Measurements from ENCODE around the gene TMEM95. TPM values are rescaled to one million over a fixed set of nuclear protein-coding genes. Genes with fewer than 3 reads are reported as not detected.
"Not testable (repeated sequence)": the region's sequence is repeated elsewhere in the genome, so short reads cannot be mapped to it uniquely, and the experiment has no call there.

The TMEM95 gene
- total and polyA plus RNA-seq, 10 of the 15 experiments (the other 5 are each of a cell fraction or from before 2014, with no cell fraction given), result 0.05 to 0.28 TPM; not detected in 8

DNA sequence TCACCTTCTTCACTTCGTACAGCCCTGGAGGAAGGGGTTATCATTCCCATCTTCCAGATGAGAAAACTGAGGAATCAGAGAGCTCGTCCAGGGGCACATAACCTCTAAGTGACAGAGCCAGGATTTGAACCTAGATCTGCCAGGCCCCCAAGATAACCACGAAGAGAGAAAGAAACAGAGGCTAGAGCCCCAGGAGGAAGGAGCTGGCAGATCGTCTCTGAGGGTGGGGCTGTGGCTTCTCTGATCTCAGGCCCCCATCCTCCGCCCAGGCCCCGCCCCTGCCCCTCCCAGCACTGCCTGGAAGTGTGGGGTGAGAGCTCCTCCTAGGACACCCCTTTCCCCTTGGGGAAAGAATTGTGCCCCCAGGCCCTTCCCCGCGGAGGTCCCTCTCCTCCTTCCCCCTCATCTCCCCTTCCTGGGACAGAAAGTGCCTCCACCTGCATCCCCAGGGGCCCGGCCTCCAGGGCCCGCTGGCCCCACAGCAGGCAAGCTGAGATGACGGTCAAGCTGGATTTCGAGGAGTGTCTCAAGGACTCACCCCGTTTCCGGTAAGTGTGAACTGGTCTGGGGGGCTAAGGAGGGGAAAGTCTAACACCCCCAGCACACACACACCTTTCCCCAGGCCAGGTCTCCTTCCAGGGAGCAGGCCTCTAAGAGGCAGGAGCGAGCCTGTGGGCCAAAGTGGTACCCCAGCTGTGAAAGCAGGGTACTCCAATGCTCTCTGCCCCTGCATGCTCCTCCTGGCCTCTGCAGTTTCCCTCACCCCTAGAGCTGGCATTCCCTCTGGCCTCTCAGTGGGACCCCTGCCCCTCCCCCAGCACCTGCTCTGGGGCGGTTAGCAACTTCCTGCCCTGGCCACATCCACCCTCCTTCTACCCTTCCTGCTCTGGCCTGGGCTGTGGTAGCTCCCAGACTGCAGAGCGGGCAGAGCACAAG lies 18.4 kb upstream of the TMEM95 start, which contains the start of gene ACAP1 (continued):
- TF ChIP-seq, protein P1, sequence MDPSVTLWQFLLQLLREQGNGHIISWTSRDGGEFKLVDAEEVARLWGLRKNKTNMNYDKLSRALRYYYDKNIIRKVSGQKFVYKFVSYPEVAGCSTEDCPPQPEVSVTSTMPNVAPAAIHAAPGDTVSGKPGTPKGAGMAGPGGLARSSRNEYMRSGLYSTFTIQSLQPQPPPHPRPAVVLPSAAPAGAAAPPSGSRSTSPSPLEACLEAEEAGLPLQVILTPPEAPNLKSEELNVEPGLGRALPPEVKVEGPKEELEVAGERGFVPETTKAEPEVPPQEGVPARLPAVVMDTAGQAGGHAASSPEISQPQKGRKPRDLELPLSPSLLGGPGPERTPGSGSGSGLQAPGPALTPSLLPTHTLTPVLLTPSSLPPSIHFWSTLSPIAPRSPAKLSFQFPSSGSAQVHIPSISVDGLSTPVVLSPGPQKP (IDR thresholded peaks at IDR 0.05; ENCODE audit: low read depth, low read length), result no peak
- peak; percentile 45 for TF ChIP-seq POLR2A (IDR thresholded peaks at IDR 0.05; ENCODE audit: low read depth, low read length)
- 0 out of 2 replicates have a peak, but pooled peaks have one; percentile 8 for TF ChIP-seq MEF2A (IDR thresholded peaks at IDR 0.05; ENCODE audit: insufficient read depth, low read depth, low read length)
- TF ChIP-seq SIN3A (IDR thresholded peaks at IDR 0.05; ENCODE audit: low read depth, low read length), result no peak
- peak; percentile 90 for TF ChIP-seq MEF2B (IDR thresholded peaks at IDR 0.05; ENCODE audit: partially characterized antibody, poor library complexity, severe bottlenecking)
- TF ChIP-seq BHLHE40 (IDR thresholded peaks at IDR 0.05; ENCODE audit: borderline replicate concordance in 1 of 2, low read depth in 2 of 2, low read length in 1 of 2), result peak; percentile 25 to 51; a peak in 1 of 4 replicates

DNA sequence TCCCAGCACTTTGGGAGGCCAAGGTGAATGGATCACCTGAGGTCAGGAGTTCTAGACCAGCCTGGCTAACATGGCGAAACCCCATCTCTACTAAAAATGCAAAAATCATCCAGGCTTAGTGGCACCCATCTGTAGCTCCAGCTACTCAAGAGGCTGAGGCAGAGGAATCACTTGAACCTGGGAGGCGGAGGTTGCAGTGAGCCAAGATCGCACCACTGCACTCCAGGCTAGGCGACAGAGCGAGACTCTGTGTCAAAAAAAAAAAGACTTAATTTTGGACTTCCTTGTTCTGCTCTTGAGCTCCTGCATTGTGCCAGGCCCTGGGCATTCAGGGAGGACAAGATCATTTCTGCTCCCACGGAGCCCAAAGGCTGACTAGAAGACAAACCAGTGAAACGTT lies 17.4 kb upstream of the TMEM95 start:
- peaks cover 17% of the 10 kb centered on the region for H3K4me1 ChIP-seq (ENCODE audit: control insufficient read depth, insufficient read depth, low read length)
- H3K27ac ChIP-seq (ENCODE audit: control insufficient read depth, insufficient read depth), result peak overlapping the region; percentile 99
- intact Hi-C loops (cut with micrococcal nuclease; ENCODE audit: unreplicated experiment); BruUV-seq (replicated peaks); DNase-seq (ENCODE audit: low read depth, low spot score); FAIRE-seq; in situ Hi-C loops (cut with MboI); H3K9me3 ChIP-seq (replicated peaks; ENCODE audit: control insufficient read depth, insufficient read depth, low read length); H3K27me3 ChIP-seq (replicated peaks in 1 of 2; ENCODE audit: control insufficient read depth in 2 of 2, insufficient read depth in 2 of 2, low read length in 1 of 2); H4K20me1 ChIP-seq (ENCODE audit: control insufficient read depth, insufficient read depth); H2AFZ ChIP-seq (ENCODE audit: control insufficient read depth, low read depth, low read length): not testable (repeated sequence)
- CTCF ChIA-PET, result interaction anchor here (0.9 to 3.8 kb wide), 13 partner anchors 8 to 350 kb away, joined by 3 to 46 read pairs (median 10); partner anchors contain the start of genes NEURL4, SENP3, TMEM102 and TP53
- peak overlapping the region; percentile 96 for H3K4me3 ChIP-seq
- POLR2A ChIA-PET, result interaction anchor here (0.7 to 3.9 kb wide), 13 partner anchors 8 to 246 kb away, joined by 3 to 52 read pairs (median 10); partner anchors contain the start of genes ACADVL, DLG4, GPS2 and KCTD11
- RAD21 ChIA-PET (ENCODE audit: unreplicated experiment), result interaction anchor here (0.7 to 5.2 kb wide), 9 partner anchors 9 to 349 kb away, joined by 3 to 45 read pairs (median 8); partner anchors contain the start of genes KCTD11, NEURL4, TMEM102 and TMEM256
- 5% methylated on average over 7 of the region's 7 CpGs for WGBS (ENCODE audit: insufficient coverage, insufficient replicate concordance, low lambda C conversion rate, missing lambda C conversion rate)
- ATAC-seq, result peak; percentile 5; the same call in 2 of the 3 replicates
- SMC1A ChIA-PET (ENCODE audit: uncharacterized antibody, unreplicated experiment), result interaction anchor here (1.0 to 4.5 kb wide), 9 partner anchors 8 to 117 kb away, joined by 3 to 33 read pairs (median 6); partner anchors contain the start of genes GABARAP, NEURL4 and TMEM95
- H3K4me2 ChIP-seq (ENCODE audit: control insufficient read depth, insufficient read depth), result peak overlapping the region; percentile 97
- peaks cover 30% of the 10 kb centered on the region for H3K79me2 ChIP-seq (ENCODE audit: control insufficient read depth, insufficient read depth, low read length)
- peaks cover 7 to 29% of the 10 kb centered on the region in 2 experiments for H3K36me3 ChIP-seq (ENCODE audit: control insufficient read depth in 2 of 2, insufficient read depth in 2 of 2, low read length in 1 of 2)
- peak overlapping the region; percentile 99 for H3K9ac ChIP-seq (ENCODE audit: control insufficient read depth, insufficient read depth, low read length)

Data from GM12878 (cell line).